HUDEP-2 (cell line): ENCODE results near the gene MUC4.

Source experiments
- DNase-seq, 76 experiments: peaks; one replicate each; lab custom pipeline; 2025; ENCODE audit not compliant: unreplicated experiment in 76 of 76; lab: John Stamatoyannopoulos, UW

The MUC4 gene

GRCh38 chr3:195708061-195708460 is 103.7 kb downstream of the MUC4 start:
- no peak for DNase-seq

GRCh38 chr3:195705081-195705991 is 106.4 kb downstream of the MUC4 start:
- no peak for DNase-seq

- no peak for DNase-seq
These were observed 107.2 kb downstream of the MUC4 start for GRCh38 chr3:195704433-195704999.

GRCh38 chr3:195703776-195704175 is 108.0 kb downstream of the MUC4 start:
- no peak for DNase-seq

DNA sequence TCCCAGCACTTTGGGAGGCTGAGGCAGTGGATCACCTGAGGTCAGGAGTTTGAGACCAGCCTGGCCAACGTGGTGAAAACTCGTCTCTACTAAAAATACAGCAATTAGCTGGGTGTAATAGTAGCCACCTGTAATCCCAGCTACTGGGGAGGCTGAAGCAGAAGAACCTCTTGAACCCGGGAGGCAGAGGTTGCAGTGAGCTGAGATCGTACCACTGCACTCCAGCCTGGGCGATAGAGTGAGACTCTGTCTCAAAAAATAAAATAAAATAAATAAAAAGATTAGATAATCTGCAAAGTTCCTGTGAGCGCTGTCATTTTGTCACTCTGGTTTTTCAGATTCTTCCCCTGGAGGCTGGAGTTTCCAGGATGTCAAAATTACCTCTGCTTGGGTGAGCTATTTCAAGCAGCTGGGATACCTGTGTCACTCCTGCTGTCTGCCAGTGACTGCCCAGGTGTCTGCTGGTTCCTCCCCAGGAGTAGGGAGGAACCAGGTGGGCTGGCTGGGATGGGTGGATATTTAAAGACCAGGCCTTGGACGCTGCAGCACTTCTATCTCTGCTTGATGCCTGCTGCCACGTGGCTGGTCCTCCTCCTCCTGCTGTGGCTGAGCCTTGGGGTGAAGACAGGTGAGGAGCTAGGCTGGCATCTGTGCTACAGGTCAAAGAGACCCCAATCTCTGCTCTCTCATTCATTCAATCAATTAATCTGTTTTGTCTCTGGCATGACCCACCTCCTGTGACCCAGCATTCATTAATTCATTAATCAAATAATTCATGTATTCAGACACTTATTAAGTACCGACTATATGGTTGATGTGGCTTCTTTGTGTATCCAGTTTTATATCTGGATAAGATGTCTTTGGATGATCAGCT is 110.5 kb downstream of the MUC4 start:
- DNase-seq: no peak

GRCh38 chr3:195700319-195700718 is 111.4 kb downstream of the MUC4 start:
- no peak for DNase-seq

- no peak for DNase-seq
These were observed 111.9 kb downstream of the MUC4 start for GRCh38 chr3:195699860-195700259.

DNA sequence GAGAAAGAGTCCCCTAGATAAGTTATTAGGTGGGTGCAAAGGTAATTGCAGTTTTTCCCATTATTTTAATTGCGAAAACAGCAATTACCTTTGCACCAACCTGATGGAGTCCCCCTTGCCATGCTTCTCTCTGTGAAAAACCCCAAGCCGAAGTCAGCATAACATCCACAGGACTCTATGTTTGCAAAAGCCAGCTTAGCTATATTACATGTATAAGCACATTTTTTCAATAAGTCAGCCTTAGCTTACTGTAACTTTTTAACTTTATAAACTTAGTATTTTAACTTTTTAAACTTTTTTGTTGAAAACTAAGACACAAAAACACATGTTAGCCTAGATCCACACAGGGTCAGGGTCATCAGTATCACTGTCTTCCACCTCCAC is 112.3 kb downstream of the MUC4 start:
- DNase-seq: no peak

DNA sequence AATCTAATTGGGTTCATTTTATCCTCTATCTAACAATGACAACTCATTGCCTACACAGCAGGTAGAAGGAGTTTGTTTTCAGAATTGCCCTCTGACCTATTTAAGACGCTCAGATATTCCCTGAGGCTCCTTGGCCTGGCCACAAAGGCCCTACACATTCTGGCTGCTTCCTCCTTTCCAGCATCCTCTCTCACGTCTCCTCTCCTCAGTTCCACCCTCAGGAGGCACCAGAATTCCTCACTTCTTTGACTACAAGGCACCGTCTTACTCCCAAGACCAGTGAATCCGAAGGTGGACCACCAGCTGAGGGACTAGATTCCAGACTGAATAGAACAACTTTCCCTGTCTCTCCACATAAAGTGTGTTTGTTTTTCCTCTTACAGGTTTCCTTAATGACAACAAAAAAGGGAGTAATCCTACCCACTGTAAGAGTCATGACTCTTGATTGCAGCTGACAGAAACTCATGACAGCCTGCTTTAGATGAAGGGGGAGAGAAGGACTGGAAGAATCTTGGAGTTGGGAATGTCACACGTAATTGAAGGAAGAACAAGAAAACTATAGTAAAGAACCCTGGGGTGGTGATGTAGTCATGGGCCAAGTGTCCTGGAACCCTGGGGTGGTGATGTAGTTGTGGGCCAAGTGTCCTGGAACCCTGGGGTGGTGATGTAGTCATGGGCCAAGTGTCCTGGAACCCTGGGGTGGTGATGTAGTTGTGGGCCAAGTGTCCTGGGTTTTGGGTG is 112.9 kb downstream of the MUC4 start:
- no peak for DNase-seq

DNA sequence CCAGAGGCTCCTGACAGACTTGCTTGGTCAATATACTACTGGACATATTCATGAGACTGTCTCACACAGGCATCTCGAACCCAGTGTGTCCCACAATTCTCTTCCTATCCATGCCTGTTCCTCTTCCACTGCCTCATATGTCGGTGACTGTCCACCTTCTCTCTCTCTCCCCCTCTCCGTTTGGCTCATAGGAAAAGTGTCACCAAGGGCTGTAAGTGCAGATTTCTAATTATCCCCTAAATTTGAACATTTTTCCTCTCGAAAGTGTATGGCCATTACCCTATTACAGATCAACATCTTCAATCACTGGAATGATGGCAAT is 113.4 kb downstream of the MUC4 start:
- no peak for DNase-seq

DNA sequence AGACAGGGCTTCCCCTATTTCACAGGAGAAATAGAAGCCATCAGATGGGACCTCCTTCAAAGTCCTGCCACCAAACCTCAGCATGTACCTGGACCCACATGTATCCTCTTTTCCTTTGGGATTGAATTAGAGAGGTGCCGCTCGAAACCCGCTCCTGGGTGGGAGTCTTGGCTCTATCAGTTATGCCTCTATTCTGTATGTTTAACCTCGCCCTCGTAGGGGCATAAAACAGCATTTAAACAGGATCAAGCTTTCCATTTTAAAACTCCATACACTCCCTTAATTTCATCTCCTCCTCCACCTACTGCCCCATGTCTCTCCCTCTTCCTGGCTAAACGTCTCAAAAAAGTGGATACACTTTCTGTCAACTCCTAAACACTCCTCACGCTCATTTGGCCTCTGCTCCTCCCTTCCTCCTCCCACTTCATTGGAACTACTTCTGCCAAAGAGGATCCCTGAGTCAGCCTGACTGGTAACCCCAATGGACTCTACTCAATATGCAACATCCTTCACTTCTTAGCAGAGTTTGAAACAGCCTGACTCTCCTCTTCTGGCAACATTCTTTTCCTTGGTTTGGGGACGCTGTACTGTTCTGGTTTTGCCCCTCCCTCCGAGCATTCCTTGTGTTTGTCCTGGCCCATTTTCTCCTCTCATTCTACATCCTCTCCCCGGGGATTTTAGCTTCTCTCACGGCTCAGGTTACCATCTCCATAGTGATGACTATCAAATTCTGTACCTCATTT is 114.0 kb downstream of the MUC4 start:
- DNase-seq: no peak
